MM.1S (cell line): ENCODE measurements around the gene MCCC2.

Experiments used
- CTCF ChIP-seq: fragments of 300-600 bp; sonication (generic); IDR thresholded peaks from 2 replicates; pipeline ENCODE4 v1.5.1; 2016; ENCODE audit warnings: antibody characterized with exemption, low read length, mixed read lengths
- EZH2 ChIP-seq: fragments of 300-600 bp; sonication (generic); optimal IDR thresholded peaks from 2 replicates; pipeline ENCODE3; 2017; ENCODE audit warnings: low read depth, mild to moderate bottlenecking, antibody characterized with exemption, low read length, mixed read lengths

- TF ChIP-seq CTCF (no peak), EZH2 (no peak)
Measured at GRCh38 chr5:71633255-71634155, 46.4 kb downstream of the MCCC2 start.
